HepG2 (cell line): ENCODE data around the gene PARP1. TPM values are rescaled to one million over a fixed set of nuclear protein-coding genes. Genes with fewer than 3 reads are reported as not detected.
A peak's percentile ranks its signal among the peaks of the same experiment; 100 is the strongest.

ENCODE experiments used
- AHR ChIP-seq: IDR thresholded peaks from 2 replicates; pipeline ENCODE4 v1.6.1; 2018; ENCODE audit warnings: missing genetic modification reagents, missing compliant biosample characterization
- ASH2L ChIP-seq: fragments of 300-600, 200-600 bp; sonication (generic); IDR thresholded peaks from 2 replicates; pipeline ENCODE4 v1.7.0; 2017; ENCODE audit warnings: low read depth, mild to moderate bottlenecking, moderate library complexity, mixed read lengths, low read length; ENCODE audit not compliant: insufficient read length
- ATF7-NPFF ChIP-seq: sonication (generic); formaldehyde crosslinking; IDR thresholded peaks from 2 replicates; pipeline ENCODE4 v1.8.1; 2023; ENCODE audit warnings: mild to moderate bottlenecking, low read depth, missing genetic modification reagents, moderate library complexity
- CAMTA2 ChIP-seq: sonication (generic); formaldehyde crosslinking; IDR thresholded peaks from 2 replicates; pipeline ENCODE4 v1.4.0; 2020; ENCODE audit warnings: mild to moderate bottlenecking, missing genetic modification reagents, borderline replicate concordance
- CENPT ChIP-seq: sonication (generic); formaldehyde crosslinking; IDR thresholded peaks from 2 replicates; pipeline ENCODE4 v1.8.0; 2022; ENCODE audit warnings: low read depth, mild to moderate bottlenecking, moderate library complexity, missing genetic modification reagents
- DPF2 ChIP-seq: sonication (generic); formaldehyde crosslinking; IDR thresholded peaks from 2 replicates; pipeline ENCODE4 v1.4.0; 2020; ENCODE audit warnings: mild to moderate bottlenecking, low read depth, missing genetic modification reagents, borderline replicate concordance
- DRAP1 ChIP-seq: IDR thresholded peaks from 2 replicates; pipeline ENCODE4 v1.6.1; 2016; ENCODE audit warnings: missing genetic modification reagents, missing compliant biosample characterization
- HES4 ChIP-seq: sonication (generic); formaldehyde crosslinking; IDR thresholded peaks from 2 replicates; pipeline ENCODE4 v1.9.0; 2021; ENCODE audit warnings: mild to moderate bottlenecking, missing genetic modification reagents, borderline replicate concordance
- IRF2 ChIP-seq: IDR thresholded peaks from 2 replicates; pipeline ENCODE4 v1.6.1; 2018; ENCODE audit warnings: missing genetic modification reagents, missing compliant biosample characterization
- MTF2 ChIP-seq: sonication (generic); formaldehyde crosslinking; IDR thresholded peaks from 2 replicates; pipeline ENCODE4 v1.5.0; 2020; ENCODE audit warnings: missing genetic modification reagents, borderline replicate concordance
- NKX3-1 ChIP-seq: sonication (generic); formaldehyde crosslinking; IDR thresholded peaks from 2 replicates; pipeline ENCODE4 v1.5.0; 2020; ENCODE audit warnings: missing genetic modification reagents
- RFX3 ChIP-seq: IDR thresholded peaks from 2 replicates; pipeline ENCODE4 v1.6.1; 2016; ENCODE audit warnings: missing biosample characterization, missing genetic modification reagents
- SATB2 ChIP-seq: sonication (generic); formaldehyde crosslinking; IDR thresholded peaks from 2 replicates; pipeline ENCODE4 v1.5.0; 2020; ENCODE audit warnings: missing genetic modification reagents
- SOX6 ChIP-seq, 2 experiments: fragments of 450-650 bp in 1 of 2; sonication (generic) in 1 of 2; formaldehyde crosslinking in 1 of 2; IDR thresholded peaks; 2 replicates each; pipeline versions ENCODE4 v1.4.0 to v1.6.1; 2017 to 2020; ENCODE audit warnings: antibody characterized with exemption in 1 of 2, mild to moderate bottlenecking in 1 of 2, missing genetic modification reagents in 1 of 2
- SRSF1 ChIP-seq: fragments of 200-400 bp; formaldehyde crosslinking; optimal IDR thresholded peaks from 2 replicates; pipeline ENCODE3; 2017; ENCODE audit warnings: mild to moderate bottlenecking, low read depth, low read length, moderate library complexity
- TRIM24 ChIP-seq: sonication (generic); formaldehyde crosslinking; IDR thresholded peaks from 2 replicates; pipeline ENCODE4 v1.8.0; 2022; ENCODE audit warnings: mild to moderate bottlenecking, missing genetic modification reagents
- ZFP91 ChIP-seq: sonication (generic); formaldehyde crosslinking; IDR thresholded peaks from 2 replicates; pipeline ENCODE4 v1.9.0; 2022; ENCODE audit warnings: missing genetic modification reagents, mild to moderate bottlenecking, borderline replicate concordance
- ZFX ChIP-seq: sonication (generic); formaldehyde crosslinking; IDR thresholded peaks from 2 replicates; pipeline ENCODE4 v1.4.0; 2020; ENCODE audit warnings: mild to moderate bottlenecking, low read depth, missing genetic modification reagents, moderate library complexity
- ZNF234 ChIP-seq: sonication (generic); formaldehyde crosslinking; conservative IDR thresholded peaks from 2 replicates; pipeline ENCODE4 v1.5.1; 2020; ENCODE audit warnings: mild to moderate bottlenecking, missing genetic modification reagents
- ZNF383 ChIP-seq: sonication (generic); formaldehyde crosslinking; IDR thresholded peaks from 2 replicates; pipeline ENCODE4 v1.4.0; 2020; ENCODE audit warnings: missing genetic modification reagents, mild to moderate bottlenecking, borderline replicate concordance
- ZNF556 ChIP-seq: sonication (generic); formaldehyde crosslinking; IDR thresholded peaks from 2 replicates; pipeline ENCODE4 v1.4.0; 2020; ENCODE audit warnings: mild to moderate bottlenecking, missing genetic modification reagents, borderline replicate concordance
- ZNF576 ChIP-seq: sonication (generic); formaldehyde crosslinking; IDR thresholded peaks from 2 replicates; pipeline ENCODE4 v1.4.0; 2020; ENCODE audit warnings: mild to moderate bottlenecking, missing genetic modification reagents
- ZNF737 ChIP-seq: sonication (generic); formaldehyde crosslinking; IDR thresholded peaks from 2 replicates; pipeline ENCODE4 v1.5.0; 2020; ENCODE audit warnings: missing genetic modification reagents, mild to moderate bottlenecking, borderline replicate concordance
- ZNF749 ChIP-seq: sonication (generic); formaldehyde crosslinking; IDR thresholded peaks from 2 replicates; pipeline ENCODE4 v1.8.0; 2022; ENCODE audit warnings: mild to moderate bottlenecking, missing genetic modification reagents, moderate library complexity, borderline replicate concordance
- ZNF768 ChIP-seq: sonication (generic); formaldehyde crosslinking; IDR thresholded peaks from 2 replicates; pipeline ENCODE4 v1.4.0; 2020; ENCODE audit warnings: missing genetic modification reagents
- ZNF776 ChIP-seq: sonication (generic); formaldehyde crosslinking; IDR thresholded peaks from 2 replicates; pipeline ENCODE4 v1.4.0; 2020; ENCODE audit warnings: mild to moderate bottlenecking, missing genetic modification reagents
- ZNF878 ChIP-seq: sonication (generic); formaldehyde crosslinking; IDR thresholded peaks from 2 replicates; pipeline ENCODE4 v1.8.1; 2023; ENCODE audit warnings: mild to moderate bottlenecking, missing genetic modification reagents, moderate library complexity
- polyA plus RNA-seq, 8 experiments: library from polyadenylated mRNA; depleted of rRNA in 3 of 8; stranded (reverse) in 7 of 8; unstranded in 1 of 8; fragments of >200 nt; fragmentation: Illumina TruSeq in 4 of 8; extraction: Trizol in 4 of 8; gene quantifications; 2 replicates each; pipeline versions ENCODE4 v1.2.1 to v1.2.3, GENCODE V29; 2011 to 2016; ENCODE audit warnings: low read depth in 4 of 8, missing spikeins in 1 of 8, mixed read lengths in 1 of 8; ENCODE audit not compliant: insufficient read depth in 1 of 8
- total RNA-seq, 5 experiments: library from RNA; depleted of rRNA; stranded (reverse); fragments of >200 nt; fragmentation: Illumina TruSeq; extraction: Trizol; gene quantifications; 2 replicates each; pipeline ENCODE4 v1.2.3, GENCODE V29; 2016; ENCODE audit warnings: low read depth in 1 of 5

Gene PARP1
- total and polyA plus RNA-seq, 2 of the 13 experiments (the other 11 are each of a cell fraction or from before 2014, with no cell fraction given) = 50.1 to 85.2 TPM

- no peak for TF ChIP-seq ZNF737 (CRISPR knock-in tag)
- TF ChIP-seq SRSF1 = peak; percentile 11
- TF ChIP-seq ZNF576 (CRISPR knock-in tag) = no peak
- peak; percentile 80; the same call in 1 of the 2 replicates for TF ChIP-seq ZNF776
- TF ChIP-seq ZFX (CRISPR knock-in tag) = peak; percentile 87
- peak; percentile 83 for TF ChIP-seq ASH2L
- TF ChIP-seq ZNF234 (CRISPR knock-in tag) = no peak
- 0 out of 2 replicates have a peak, but pooled peaks have one; percentile 40 for TF ChIP-seq SATB2 (CRISPR knock-in tag)
- 0 out of 2 replicates have a peak, but pooled peaks have one; percentile 39 for TF ChIP-seq AHR (CRISPR knock-in tag)
- TF ChIP-seq MTF2 (CRISPR knock-in tag) = no peak
- peak; percentile 49; the same call in 1 of the 2 replicates for TF ChIP-seq ZNF878 (CRISPR knock-in tag)
- no peak for TF ChIP-seq ZNF383 (CRISPR knock-in tag)
- no peak for TF ChIP-seq RFX3 (CRISPR knock-in tag)
- peak; percentile 76; the same call in 1 of the 2 replicates for TF ChIP-seq ATF7-NPFF (CRISPR knock-in tag)
- TF ChIP-seq ZFP91 (CRISPR knock-in tag) = peak; percentile 65; the same call in 1 of the 2 replicates
- TF ChIP-seq ZNF768 (CRISPR knock-in tag) = peak; percentile 57; the same call in 1 of the 2 replicates
- TF ChIP-seq DPF2 (CRISPR knock-in tag) = no peak
- 0 out of 2 replicates have a peak, but pooled peaks have one; percentile 37 for TF ChIP-seq DRAP1 (CRISPR knock-in tag)
- peak; percentile 64; the same call in 1 of the 2 replicates for TF ChIP-seq ZNF749
- no peak for TF ChIP-seq CAMTA2 (CRISPR knock-in tag)
- TF ChIP-seq TRIM24 (CRISPR knock-in tag) = no peak
- TF ChIP-seq IRF2 (CRISPR knock-in tag) = peak; percentile 28; the same call in 1 of the 2 replicates
- peak; percentile 84; the same call in 1 of the 2 replicates for TF ChIP-seq NKX3-1 (CRISPR knock-in tag)
- no peak for TF ChIP-seq SOX6 (IDR thresholded peaks at IDR 0.05)
- TF ChIP-seq SOX6 (CRISPR knock-in tag; IDR thresholded peaks at IDR 0.05) = peak; percentile 48; the same call in 1 of the 2 replicates
- TF ChIP-seq ZNF556 = peak; percentile 60; the same call in 1 of the 2 replicates
- TF ChIP-seq CENPT (CRISPR knock-in tag) = no peak
- TF ChIP-seq HES4 (CRISPR knock-in tag) = peak; percentile 58; the same call in 1 of the 2 replicates
Observed at GRCh38 chr1:226407497-226408284, at the start of gene PARP1 (continued).
